ENCODE measurements around the gene IVNS1ABP. TPM values are rescaled to one million over a fixed set of nuclear protein-coding genes. Genes with fewer than 3 reads are reported as not detected.

Gene IVNS1ABP
- total RNA-seq, 2 experiments from 2014 or later, result 136 to 144 TPM

GRCh38 chr1:185308126-185308525 lies 8.9 kb downstream of the IVNS1ABP start:
- no peak for DNase-seq
- Mint-ChIP-seq H3K4me3 (no peak overlapping the region), H3K27ac (no peak overlapping the region), H3K27me3 (no peaks in the 10 kb centered on the region), H3K36me3 (ENCODE audit: low read depth) (peaks cover 71% of the 10 kb centered on the region), H3K9me3 (no peaks in the 10 kb centered on the region), H3K4me1 (peaks cover 24% of the 10 kb centered on the region)
- ChIA-PET POLR2A (interaction anchor here (1.8 kb wide), 1 partner anchor 9 kb away, joined by 8 read pairs; the partner anchor contains the start of gene IVNS1ABP), CTCF (interaction anchor here (1.3 to 1.8 kb wide), 2 partner anchors 252 to 362 kb away, joined by 4 to 5 read pairs; no protein-coding TSS in a partner anchor)

GRCh38 chr1:185305419-185305818 lies 11.6 kb downstream of the IVNS1ABP start:
- CTCF ChIA-PET, result interaction anchor here (0.9 kb wide), 1 partner anchor 290 kb away, joined by 3 read pairs; no protein-coding TSS in a partner anchor
- Mint-ChIP-seq H3K27ac (no peak overlapping the region), H3K9me3 (no peaks in the 10 kb centered on the region), H3K27me3 (no peaks in the 10 kb centered on the region), H3K4me3 (no peak overlapping the region), H3K36me3 (ENCODE audit: low read depth) (peaks cover 78% of the 10 kb centered on the region), H3K4me1 (peaks cover 9% of the 10 kb centered on the region)
- POLR2A ChIA-PET, result interaction anchor here (1.7 to 2.5 kb wide), 2 partner anchors 9 to 11 kb away, joined by 4 to 20 read pairs; partner anchors contain the start of gene IVNS1ABP
- no peak for DNase-seq

DNA sequence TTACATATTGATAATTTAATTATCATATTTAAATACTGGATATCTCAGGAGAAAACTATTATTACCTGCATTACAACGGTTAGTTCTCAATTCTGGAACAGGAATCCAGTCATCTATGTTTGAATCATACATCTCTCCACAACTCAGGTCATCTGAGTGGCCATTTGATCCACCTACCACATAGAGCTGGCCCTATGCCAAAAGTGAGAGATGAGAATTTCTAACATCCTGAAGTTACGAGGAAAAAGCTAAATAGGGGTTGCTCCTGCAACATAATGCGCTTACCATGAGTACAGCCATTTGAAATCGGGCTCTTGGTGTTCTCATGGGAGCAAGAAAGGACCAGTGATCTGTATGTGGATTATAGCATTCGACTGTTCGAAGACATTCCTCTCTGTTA lies 16.9 kb downstream of the IVNS1ABP start:
- Mint-ChIP-seq H3K4me1 (peaks cover 4% of the 10 kb centered on the region), H3K36me3 (ENCODE audit: low read depth) (peaks cover 79% of the 10 kb centered on the region), H3K4me3 (no peak overlapping the region), H3K9me3 (no peaks in the 10 kb centered on the region), H3K27me3 (no peaks in the 10 kb centered on the region), H3K27ac (no peak overlapping the region)
- CTCF ChIA-PET, result no interaction called here
- POLR2A ChIA-PET, result interaction anchor here (0.6 to 2.3 kb wide), 2 partner anchors 16 to 1075 kb away, joined by 3 to 13 read pairs; partner anchors contain the start of genes IVNS1ABP and TPR
- DNase-seq, result no peak

GRCh38 chr1:185297982-185298381 lies 19.1 kb downstream of the IVNS1ABP start:
- Mint-ChIP-seq H3K4me1 (peaks cover 2% of the 10 kb centered on the region), H3K27me3 (no peaks in the 10 kb centered on the region), H3K36me3 (ENCODE audit: low read depth) (peaks cover 74% of the 10 kb centered on the region), H3K27ac (no peak overlapping the region), H3K9me3 (no peaks in the 10 kb centered on the region), H3K4me3 (no peak overlapping the region)
- ChIA-PET CTCF (no interaction called here), POLR2A (no interaction called here)
- no peak for DNase-seq

GRCh38 chr1:185295091-185295490 lies 22.0 kb downstream of the IVNS1ABP start:
- no peak for DNase-seq
- Mint-ChIP-seq H3K9me3 (no peaks in the 10 kb centered on the region), H3K27me3 (no peaks in the 10 kb centered on the region), H3K27ac (no peak overlapping the region), H3K4me3 (no peak overlapping the region), H3K4me1 (no peaks in the 10 kb centered on the region), H3K36me3 (ENCODE audit: low read depth) (peaks cover 67% of the 10 kb centered on the region)
- ChIA-PET POLR2A (no interaction called here), CTCF (interaction anchor here (0.9 kb wide), 1 partner anchor 401 kb away, joined by 3 read pairs; no protein-coding TSS in a partner anchor)

DNA sequence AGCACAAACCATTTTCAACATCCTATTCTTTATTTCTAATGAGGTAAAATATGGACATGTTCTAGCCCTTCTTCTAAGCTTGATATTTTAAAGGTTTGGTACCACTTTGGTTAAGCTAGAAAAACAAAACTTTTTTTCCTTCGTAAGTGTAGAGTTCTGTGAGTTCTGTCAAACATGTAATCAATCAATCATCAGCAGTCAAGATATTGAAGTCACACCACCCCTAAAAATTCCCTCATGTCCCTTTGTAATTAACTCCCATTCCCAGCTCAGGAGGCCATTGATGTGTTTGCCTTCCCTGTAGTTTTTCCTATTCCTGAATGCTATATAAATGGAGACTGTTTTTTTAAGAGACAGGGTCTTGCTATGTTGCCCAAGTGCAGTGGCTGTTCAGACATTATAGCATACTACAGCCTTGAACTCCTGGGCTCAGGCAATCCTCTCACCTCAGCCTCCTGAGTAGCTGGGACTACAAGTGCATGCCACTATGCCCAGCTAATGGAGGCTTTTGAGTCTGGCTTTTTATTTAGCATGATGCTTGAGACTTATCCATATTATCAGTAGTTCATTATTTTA lies 23.0 kb downstream of the IVNS1ABP start:
- DNase-seq, result no peak
- Mint-ChIP-seq H3K9me3 (no peaks in the 10 kb centered on the region), H3K27ac (no peak overlapping the region), H3K4me3 (no peak overlapping the region), H3K36me3 (ENCODE audit: low read depth) (peaks cover 69% of the 10 kb centered on the region), H3K27me3 (no peaks in the 10 kb centered on the region), H3K4me1 (peaks cover 8% of the 10 kb centered on the region)
- CTCF ChIA-PET, result no interaction called here
- POLR2A ChIA-PET, result interaction anchor here (0.9 to 1.2 kb wide), 2 partner anchors 15 to 23 kb away, joined by 3 to 4 read pairs; partner anchors contain the start of gene IVNS1ABP

- H3K27ac Mint-ChIP-seq, result no peak overlapping the region
- H3K4me1 Mint-ChIP-seq, result peaks cover 18% of the 10 kb centered on the region
- ChIA-PET POLR2A (no interaction called here), CTCF (interaction anchor here (0.7 kb wide), 3 partner anchors 167 to 1044 kb away, joined by 3 to 6 read pairs (median 4); no protein-coding TSS in a partner anchor)
- H3K27me3 Mint-ChIP-seq, result no peaks in the 10 kb centered on the region
- H3K9me3 Mint-ChIP-seq, result no peaks in the 10 kb centered on the region
- H3K4me3 Mint-ChIP-seq, result no peak overlapping the region
- H3K36me3 Mint-ChIP-seq (ENCODE audit: low read depth), result peaks cover 61% of the 10 kb centered on the region
- no peak for DNase-seq
Measured at GRCh38 chr1:185292237-185292636, 24.8 kb downstream of the IVNS1ABP start.

- no peak for DNase-seq
- H3K4me3 Mint-ChIP-seq, result no peak overlapping the region
- H3K27ac Mint-ChIP-seq, result no peak overlapping the region
- CTCF ChIA-PET, result interaction anchor here (0.7 kb wide), 3 partner anchors 167 to 1045 kb away, joined by 3 to 6 read pairs (median 4); no protein-coding TSS in a partner anchor
- POLR2A ChIA-PET, result no interaction called here
- H3K27me3 Mint-ChIP-seq, result no peaks in the 10 kb centered on the region
- peaks cover 56% of the 10 kb centered on the region for H3K36me3 Mint-ChIP-seq (ENCODE audit: low read depth)
- peaks cover 18% of the 10 kb centered on the region for H3K4me1 Mint-ChIP-seq
- H3K9me3 Mint-ChIP-seq, result no peaks in the 10 kb centered on the region
Measured at GRCh38 chr1:185291652-185292051, 25.4 kb downstream of the IVNS1ABP start.

GRCh38 chr1:185291159-185291558 lies 25.9 kb downstream of the IVNS1ABP start:
- CTCF ChIA-PET, result no interaction called here
- Mint-ChIP-seq H3K27ac (no peak overlapping the region), H3K9me3 (no peaks in the 10 kb centered on the region), H3K36me3 (ENCODE audit: low read depth) (peaks cover 51% of the 10 kb centered on the region), H3K27me3 (no peaks in the 10 kb centered on the region), H3K4me3 (no peak overlapping the region), H3K4me1 (peaks cover 18% of the 10 kb centered on the region)
- POLR2A ChIA-PET, result no interaction called here
- DNase-seq, result no peak

DNA sequence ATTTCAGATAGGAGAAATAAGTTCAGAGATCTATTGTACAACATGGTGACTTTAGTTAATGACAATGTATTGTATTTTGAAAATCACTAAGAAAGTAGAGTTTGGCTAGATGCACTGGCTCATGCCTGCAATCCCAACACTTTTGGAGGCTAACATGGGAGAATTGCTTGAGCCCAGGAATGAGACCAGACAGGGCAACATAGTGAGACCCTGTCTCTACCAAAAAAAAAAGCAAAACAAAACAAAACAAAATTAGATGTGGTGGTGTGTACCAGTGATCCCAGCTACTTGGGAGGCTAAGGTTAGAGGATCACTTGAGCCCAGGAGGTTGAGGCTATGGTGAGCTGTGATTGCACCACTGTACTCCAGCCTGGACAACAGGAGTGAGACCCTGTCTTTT lies 27.2 kb downstream of the IVNS1ABP start:
- Mint-ChIP-seq H3K4me3 (no peak overlapping the region), H3K27ac (no peak overlapping the region), H3K4me1 (peaks cover 23% of the 10 kb centered on the region), H3K27me3 (no peaks in the 10 kb centered on the region), H3K36me3 (ENCODE audit: low read depth) (peaks cover 39% of the 10 kb centered on the region), H3K9me3 (no peaks in the 10 kb centered on the region)
- no peak for DNase-seq
- ChIA-PET POLR2A (no interaction called here), CTCF (no interaction called here)

- Mint-ChIP-seq H3K27ac (no peak overlapping the region), H3K4me3 (no peak overlapping the region)
Measured at GRCh38 chr1:185288435-185288834, 28.6 kb downstream of the IVNS1ABP start.

DNA sequence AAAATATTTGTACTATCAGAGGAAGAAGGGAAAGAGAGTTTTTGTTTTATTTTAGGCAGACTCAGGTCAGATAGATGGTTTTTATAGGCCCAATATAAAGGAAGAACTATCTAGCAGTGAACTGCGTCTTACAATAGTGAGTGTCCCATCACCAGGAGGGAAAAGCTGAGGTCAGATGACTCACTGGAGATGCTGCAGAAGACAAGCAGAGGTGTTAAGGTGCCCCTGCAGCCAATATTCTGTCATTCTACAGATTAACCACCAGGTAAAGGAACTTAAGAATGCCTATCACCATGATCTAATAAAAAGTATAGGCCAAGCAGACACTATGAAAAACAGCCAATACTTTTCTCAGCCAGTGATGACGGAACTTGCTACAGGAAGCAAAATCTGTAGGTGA lies 29.6 kb downstream of the IVNS1ABP start:
- Mint-ChIP-seq H3K27ac (no peak overlapping the region), H3K4me1 (peaks cover 23% of the 10 kb centered on the region), H3K4me3 (no peak overlapping the region), H3K36me3 (ENCODE audit: low read depth) (peaks cover 21% of the 10 kb centered on the region), H3K27me3 (no peaks in the 10 kb centered on the region), H3K9me3 (no peaks in the 10 kb centered on the region)
- DNase-seq, result no peak
- POLR2A ChIA-PET, result no interaction called here
- CTCF ChIA-PET, result no interaction called here

More at GRCh38 chr1:185288435-185288834, 28.6 kb downstream of the IVNS1ABP start:
- Mint-ChIP-seq H3K36me3 (ENCODE audit: low read depth) (peaks cover 29% of the 10 kb centered on the region), H3K27me3 (no peaks in the 10 kb centered on the region), H3K4me1 (peaks cover 23% of the 10 kb centered on the region), H3K9me3 (no peaks in the 10 kb centered on the region)
- ChIA-PET POLR2A (no interaction called here), CTCF (no interaction called here)
- no peak for DNase-seq

GRCh38 chr1:185284533-185285276 lies 32.3 kb downstream of the IVNS1ABP start:
- H3K36me3 Mint-ChIP-seq (ENCODE audit: low read depth), result peaks cover 17% of the 10 kb centered on the region
- ChIA-PET POLR2A (no interaction called here), CTCF (interaction anchor here (0.7 kb wide), 1 partner anchor 9 kb away, joined by 3 read pairs; no protein-coding TSS in a partner anchor)
- peaks cover 2% of the 10 kb centered on the region for H3K9me3 Mint-ChIP-seq
- no peak overlapping the region for H3K4me3 Mint-ChIP-seq
- no peaks in the 10 kb centered on the region for H3K27me3 Mint-ChIP-seq
- no peak for DNase-seq
- H3K27ac Mint-ChIP-seq, result no peak overlapping the region
- H3K4me1 Mint-ChIP-seq, result peaks cover 37% of the 10 kb centered on the region
